Hindlimb muscle (tissue), 1 donor: Measurements from ENCODE around the gene PLXNB1. TPM values are rescaled to one million over a fixed set of nuclear protein-coding genes. Genes with fewer than 3 reads are reported as not detected.

ENCODE experiments used
- DNase-seq: peaks from one replicate; pipeline ENCODE4 v3.0.0-alpha.2; 2013
- polyA plus RNA-seq: library from polyadenylated mRNA; unstranded; fragments of 120-200 nt; gene quantifications from one replicate; pipeline ENCODE4 v1.2.1, GENCODE V29; 2013; ENCODE audit not compliant: insufficient read length

PLXNB1 gene
- polyA plus RNA-seq, 1 donor: 32.2 TPM

DNA sequence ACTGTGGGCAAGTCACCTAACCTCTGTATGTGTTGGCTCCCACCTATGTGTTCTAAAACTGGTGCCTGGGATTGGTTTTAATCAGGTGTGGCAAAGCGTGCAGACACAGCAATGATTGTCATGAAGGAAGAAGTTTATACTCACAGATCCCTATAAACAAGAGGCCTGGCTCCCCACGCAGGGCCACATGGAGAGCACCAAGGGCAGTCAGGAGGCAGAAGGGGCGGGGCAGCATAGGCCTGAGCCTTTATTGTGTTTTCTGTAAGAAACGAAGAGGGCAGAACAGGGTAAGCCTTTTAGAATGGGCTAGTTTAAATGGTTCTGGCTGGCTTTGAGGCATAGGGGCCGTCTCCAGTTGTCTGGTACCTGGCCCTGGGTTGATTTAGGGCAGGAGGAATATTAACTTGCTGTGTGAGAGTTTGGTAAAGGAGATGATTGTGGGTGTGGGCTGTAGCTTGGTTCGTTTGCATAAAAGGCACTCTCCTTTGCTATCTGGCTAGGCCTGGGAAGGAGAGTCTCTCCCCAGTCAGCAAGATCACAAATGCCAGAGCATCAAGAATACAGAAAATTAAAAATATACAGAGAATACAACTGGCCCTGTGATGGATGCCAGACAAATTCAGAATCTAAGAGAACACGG lies 60.1 kb downstream of the PLXNB1 start:
- no peak for DNase-seq

DNA sequence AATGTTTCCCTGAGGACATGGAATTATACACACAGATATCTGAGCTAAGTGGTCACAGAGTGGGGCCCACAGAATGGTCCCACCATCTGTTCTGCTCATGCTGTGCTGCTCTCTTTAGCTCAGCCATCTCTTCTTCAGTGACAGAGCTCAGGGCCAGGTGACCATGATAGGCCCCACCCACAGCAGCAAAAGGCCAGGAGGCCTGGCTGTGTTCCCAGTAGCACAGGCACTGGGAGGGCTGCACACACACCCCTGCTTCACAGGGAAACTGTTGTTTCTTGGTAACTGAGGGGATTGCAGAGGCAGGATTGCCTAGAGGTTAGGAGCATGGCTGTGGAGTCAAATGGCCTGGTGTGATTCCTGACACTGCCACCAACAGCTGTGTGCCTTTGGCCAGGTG lies 62.7 kb downstream of the PLXNB1 start:
- peak; percentile 6 for DNase-seq

DNA sequence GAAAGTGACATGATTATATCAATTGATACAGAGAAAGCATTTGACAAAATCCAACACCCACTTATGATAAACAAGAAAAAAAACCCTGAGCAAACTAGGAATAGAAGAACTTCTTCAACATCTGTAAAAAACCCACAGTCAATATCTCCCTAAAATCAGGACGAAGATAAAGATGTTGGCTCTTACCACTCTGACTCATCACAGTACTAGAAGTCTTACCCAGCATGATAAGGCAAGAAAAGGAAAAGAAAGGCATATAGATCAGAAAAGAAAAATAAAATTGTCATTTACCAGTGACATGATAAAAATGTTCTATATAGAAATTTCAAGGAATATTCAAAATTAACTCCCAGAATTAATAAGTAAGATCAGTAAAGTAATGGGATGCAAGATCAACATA lies 65.0 kb downstream of the PLXNB1 start:
- DNase-seq: no peak

DNA sequence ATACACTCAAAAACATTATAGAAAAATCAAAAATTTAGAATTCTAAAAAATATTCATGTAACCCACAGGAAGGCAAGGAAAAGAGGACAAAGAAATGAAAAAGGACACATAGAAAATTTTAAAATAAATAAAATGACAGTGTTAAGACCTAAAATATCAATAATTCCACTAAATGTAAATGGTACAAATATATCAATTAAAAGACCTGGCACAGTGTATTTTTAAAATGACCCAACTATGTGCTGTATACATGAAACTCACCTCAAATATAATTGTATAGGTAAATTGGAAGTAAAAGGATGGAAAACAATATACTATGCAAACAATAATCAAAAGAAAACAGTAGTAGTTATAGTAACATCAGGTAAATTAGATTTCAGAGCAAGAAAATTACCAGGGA lies 68.0 kb downstream of the PLXNB1 start:
- no peak for DNase-seq

DNA sequence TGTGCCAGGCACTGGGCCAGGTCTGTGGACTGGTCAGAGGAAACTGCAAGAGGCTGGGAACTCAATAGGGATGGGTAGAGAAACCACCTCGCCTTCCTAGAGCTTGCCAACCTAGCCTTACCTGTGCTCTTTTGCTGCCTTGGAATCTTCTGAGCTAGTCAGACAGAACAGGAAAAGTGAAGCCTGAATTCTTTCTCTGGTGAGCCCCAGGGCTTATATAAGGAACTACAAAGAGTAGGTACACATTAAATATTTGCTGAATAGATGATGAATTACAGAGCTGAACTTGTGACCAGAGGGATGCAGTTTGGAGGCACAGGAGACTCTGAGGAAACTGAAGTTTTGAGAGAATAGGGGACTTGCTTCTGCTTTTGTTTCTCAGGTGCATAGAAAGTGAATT lies 73.5 kb downstream of the PLXNB1 start:
- no peak for DNase-seq

DNA sequence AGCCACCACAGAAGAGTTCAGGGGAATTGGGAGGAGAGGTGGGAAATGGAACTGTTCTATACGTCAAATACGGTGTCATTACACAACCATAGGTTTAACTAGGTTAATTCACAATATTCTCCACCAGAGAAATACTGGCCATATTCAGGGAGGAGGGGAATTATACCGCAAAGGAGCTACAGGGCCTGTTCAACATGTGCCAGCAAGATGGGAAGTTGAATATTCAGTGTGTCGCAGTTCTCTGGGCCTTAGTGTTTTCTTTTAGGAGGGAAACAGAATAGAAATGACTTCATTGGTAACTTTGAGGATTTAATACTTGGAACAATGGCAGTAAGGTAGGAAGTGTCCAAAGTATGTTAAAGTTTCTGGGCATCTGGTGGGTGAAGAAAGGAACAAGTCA lies 75.9 kb downstream of the PLXNB1 start:
- DNase-seq: no peak

Other genes starting within 250 kb of the PLXNB1 start
- gene CDC25A, start 241.7 kb downstream of the PLXNB1 start, polyA plus RNA-seq: 4.0 TPM
- gene CAMP, start 206.6 kb downstream of the PLXNB1 start, polyA plus RNA-seq: 0.98 TPM
- gene ZNF589, start 189.0 kb downstream of the PLXNB1 start, polyA plus RNA-seq: 8.5 TPM
- gene NME6, start 128.7 kb downstream of the PLXNB1 start, polyA plus RNA-seq: 22.8 TPM
- not detected for gene SPINK8, start 96.4 kb downstream of the PLXNB1 start, polyA plus RNA-seq
- 0.14 TPM for gene FBXW12, start 57.9 kb downstream of the PLXNB1 start, polyA plus RNA-seq
- gene CCDC51, start 10.0 kb upstream of the PLXNB1 start, polyA plus RNA-seq: 16.5 TPM
- gene TMA7, start 10.2 kb upstream of the PLXNB1 start, polyA plus RNA-seq: 187 TPM
- 7.6 TPM for gene ATRIP, start 16.7 kb upstream of the PLXNB1 start, polyA plus RNA-seq
- gene SHISA5, start 74.1 kb upstream of the PLXNB1 start, polyA plus RNA-seq: 62.4 TPM
- 6.7 TPM for gene PFKFB4, start 126.7 kb upstream of the PLXNB1 start, polyA plus RNA-seq
- gene UCN2, start 133.7 kb upstream of the PLXNB1 start, polyA plus RNA-seq: 0.26 TPM
- gene COL7A1, start 165.2 kb upstream of the PLXNB1 start, polyA plus RNA-seq: 9.3 TPM
- 180 TPM for gene UQCRC1, start 179.6 kb upstream of the PLXNB1 start, polyA plus RNA-seq
- not detected for gene TMEM89, start 191.7 kb upstream of the PLXNB1 start, polyA plus RNA-seq
- gene SLC26A6, start 205.4 kb upstream of the PLXNB1 start, polyA plus RNA-seq: 8.8 TPM
- 0.36 TPM for gene CELSR3, start 232.8 kb upstream of the PLXNB1 start, polyA plus RNA-seq